ENCODE results near the gene PCSK2.

Gene PCSK2

GRCh38 chr20:17399303-17399985, 172.6 kb downstream of the PCSK2 start:
- ATAC-seq (no peak), DNase-seq (no peak)

GRCh38 chr20:17403461-17403860, 176.6 kb downstream of the PCSK2 start:
- DNase-seq (no peak), ATAC-seq (no peak)

- DNase-seq (no peak), ATAC-seq (no peak)
These were observed 179.3 kb downstream of the PCSK2 start for GRCh38 chr20:17406051-17406590.

- ATAC-seq, result no peak
- no peak for DNase-seq
These were observed 180.7 kb downstream of the PCSK2 start for GRCh38 chr20:17407550-17407949.

- ATAC-seq, result no peak
- no peak for DNase-seq
These were observed 190.4 kb downstream of the PCSK2 start for GRCh38 chr20:17417225-17417624.

- DNase-seq (no peak), ATAC-seq (no peak)
These were observed 191.9 kb downstream of the PCSK2 start for GRCh38 chr20:17418737-17419136.

- ATAC-seq, result no peak
These were observed 192.7 kb downstream of the PCSK2 start for GRCh38 chr20:17419479-17420041.

GRCh38 chr20:17421493-17421892, 194.7 kb downstream of the PCSK2 start:
- ATAC-seq (no peak), DNase-seq (no peak)

More at GRCh38 chr20:17419479-17420041, 192.7 kb downstream of the PCSK2 start:
- no peak for DNase-seq

GRCh38 chr20:17423782-17424181, 196.9 kb downstream of the PCSK2 start:
- no peak for DNase-seq
- ATAC-seq, result no peak

- no peak for ATAC-seq
These were observed 200.8 kb downstream of the PCSK2 start for GRCh38 chr20:17427638-17428037.

GRCh38 chr20:17430125-17430950, 203.5 kb downstream of the PCSK2 start:
- ATAC-seq (no peak), DNase-seq (no peak)

More at GRCh38 chr20:17427638-17428037, 200.8 kb downstream of the PCSK2 start:
- DNase-seq, result no peak

- ATAC-seq (peak; percentile 34), DNase-seq (peak; percentile 61)
These were observed 205.0 kb downstream of the PCSK2 start for GRCh38 chr20:17431621-17432364.

- ATAC-seq (no peak), DNase-seq (no peak)
These were observed 209.8 kb downstream of the PCSK2 start for GRCh38 chr20:17436664-17437063.

GRCh38 chr20:17437251-17437650, 210.4 kb downstream of the PCSK2 start:
- ATAC-seq (no peak), DNase-seq (no peak)

- DNase-seq, result no peak
- ATAC-seq, result no peak
These were observed 211.7 kb downstream of the PCSK2 start for GRCh38 chr20:17438436-17439039.

- ATAC-seq (no peak), DNase-seq (no peak)
These were observed 212.9 kb downstream of the PCSK2 start for GRCh38 chr20:17439616-17440296.

GRCh38 chr20:17441745-17442144, 214.9 kb downstream of the PCSK2 start:
- ATAC-seq, result no peak

GRCh38 chr20:17442588-17442987, 215.7 kb downstream of the PCSK2 start:
- DNase-seq, result no peak
- no peak for ATAC-seq

More at GRCh38 chr20:17441745-17442144, 214.9 kb downstream of the PCSK2 start:
- DNase-seq, result no peak

- ATAC-seq (no peak), DNase-seq (no peak)
These were observed 216.5 kb downstream of the PCSK2 start for GRCh38 chr20:17443131-17443858.

GRCh38 chr20:17444091-17444490, 217.3 kb downstream of the PCSK2 start:
- ATAC-seq, result no peak

More at GRCh38 chr20:17444091-17444490, 217.3 kb downstream of the PCSK2 start:
- no peak for DNase-seq
